ENCODE results near the gene RASA3. TPM values are rescaled to one million over a fixed set of nuclear protein-coding genes. Genes with fewer than 3 reads are reported as not detected.

RASA3 gene
- polyA plus RNA-seq, 1 experiment: 31.4 TPM

DNA sequence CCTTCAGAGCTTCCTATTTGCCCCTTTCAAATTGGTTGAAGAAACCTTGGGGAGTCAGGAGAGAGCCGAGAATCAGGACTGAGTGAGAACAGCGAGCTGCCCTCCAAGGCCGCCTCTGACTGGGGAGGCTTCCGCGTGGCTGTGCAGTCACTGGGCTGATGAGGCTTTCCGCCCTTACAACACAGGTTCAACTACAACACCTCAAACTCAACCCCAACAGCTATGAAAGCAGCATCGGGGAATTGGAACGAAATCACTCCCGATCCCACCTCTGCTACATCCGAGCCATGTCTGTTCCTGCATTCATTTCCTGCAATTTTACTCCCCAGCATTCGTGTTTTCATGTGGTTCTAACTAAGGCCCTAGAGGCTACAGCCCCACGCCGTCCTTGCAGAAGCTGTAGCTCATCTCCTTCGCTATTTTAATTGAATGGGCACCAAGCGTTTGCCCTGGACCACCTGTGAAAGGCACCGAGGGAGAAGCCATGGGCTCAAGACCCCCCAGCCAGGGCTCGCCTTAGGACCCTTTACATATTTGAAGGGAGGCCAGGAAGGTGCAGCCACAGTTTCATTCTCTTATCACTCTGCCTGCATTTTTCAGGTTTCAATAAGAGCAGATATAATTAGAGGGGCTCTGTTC, 12.3 kb upstream of the RASA3 start:
- H3K36me3 ChIP-seq (ENCODE audit: control insufficient read depth, insufficient read depth, low read length): no peaks in the 10 kb centered on the region
- DNase-seq (ENCODE audit: low read depth): no peak
- no peak overlapping the region for H3K4me3 ChIP-seq (ENCODE audit: low read depth, low read length)
- TF ChIP-seq, protein P1, sequence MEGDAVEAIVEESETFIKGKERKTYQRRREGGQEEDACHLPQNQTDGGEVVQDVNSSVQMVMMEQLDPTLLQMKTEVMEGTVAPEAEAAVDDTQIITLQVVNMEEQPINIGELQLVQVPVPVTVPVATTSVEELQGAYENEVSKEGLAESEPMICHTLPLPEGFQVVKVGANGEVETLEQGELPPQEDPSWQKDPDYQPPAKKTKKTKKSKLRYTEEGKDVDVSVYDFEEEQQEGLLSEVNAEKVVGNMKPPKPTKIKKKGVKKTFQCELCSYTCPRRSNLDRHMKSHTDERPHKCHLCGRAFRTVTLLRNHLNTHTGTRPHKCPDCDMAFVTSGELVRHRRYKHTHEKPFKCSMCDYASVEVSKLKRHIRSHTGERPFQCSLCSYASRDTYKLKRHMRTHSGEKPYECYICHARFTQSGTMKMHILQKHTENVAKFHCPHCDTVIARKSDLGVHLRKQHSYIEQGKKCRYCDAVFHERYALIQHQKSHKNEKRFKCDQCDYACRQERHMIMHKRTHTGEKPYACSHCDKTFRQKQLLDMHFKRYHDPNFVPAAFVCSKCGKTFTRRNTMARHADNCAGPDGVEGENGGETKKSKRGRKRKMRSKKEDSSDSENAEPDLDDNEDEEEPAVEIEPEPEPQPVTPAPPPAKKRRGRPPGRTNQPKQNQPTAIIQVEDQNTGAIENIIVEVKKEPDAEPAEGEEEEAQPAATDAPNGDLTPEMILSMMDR (IDR thresholded peaks at IDR 0.05; ENCODE audit: insufficient read depth, low read depth, low read length): no peak
- no peaks in the 10 kb centered on the region; the same call in 1 of the 2 replicates for H3K27me3 ChIP-seq (ENCODE audit: control insufficient read depth, insufficient read depth, low read length)
- ChIA-PET POLR2A (no interaction called here), CTCF (interaction anchor here (0.7 kb wide), 1 partner anchor 38 kb away, joined by 3 read pairs; no protein-coding TSS in a partner anchor)

DNA sequence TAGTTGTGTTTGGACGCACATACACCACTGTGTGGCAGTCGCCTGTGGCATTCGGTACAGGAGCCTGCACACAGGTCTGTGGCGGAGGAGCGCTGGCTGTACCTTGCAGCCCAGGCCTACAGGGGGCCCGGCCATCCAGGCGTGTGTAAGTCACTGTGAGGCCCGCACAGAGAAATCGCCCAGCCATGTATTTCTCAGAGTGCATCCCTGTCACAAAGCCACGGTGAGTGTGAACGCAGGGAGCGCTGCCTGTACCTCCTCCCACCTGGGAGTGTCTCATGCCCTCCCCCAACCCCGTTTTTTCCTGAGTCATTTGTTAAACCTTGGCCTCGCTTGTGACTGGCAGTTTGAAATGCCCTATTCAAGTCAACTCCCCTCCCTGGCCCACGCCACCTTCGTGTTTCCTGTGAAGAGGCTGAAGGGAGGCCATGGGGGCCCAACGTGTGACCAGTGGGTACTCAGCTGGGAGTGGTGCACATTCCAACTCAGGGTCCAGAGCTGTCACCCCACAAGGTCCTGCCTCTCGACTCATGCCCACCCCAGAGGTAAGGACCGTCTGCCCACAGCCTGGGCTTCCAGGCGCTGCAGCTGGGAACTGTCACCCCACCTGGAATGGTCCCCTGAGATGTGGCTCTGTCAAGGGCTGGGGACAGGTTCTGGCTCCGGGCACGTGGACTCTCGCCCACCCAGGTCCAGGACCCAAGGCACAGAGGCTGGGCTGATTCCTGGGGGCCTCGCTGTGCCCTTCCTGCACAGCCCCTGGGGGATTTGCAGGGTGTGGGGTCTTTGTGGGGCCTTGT, 11.6 kb upstream of the RASA3 start:
- H3K36me3 ChIP-seq (ENCODE audit: control insufficient read depth, insufficient read depth, low read length): no peaks in the 10 kb centered on the region
- H3K4me3 ChIP-seq (ENCODE audit: low read depth, low read length): no peak overlapping the region
- TF ChIP-seq, protein P1 (IDR thresholded peaks at IDR 0.05; ENCODE audit: insufficient read depth, low read depth, low read length): no peak
- ChIA-PET CTCF (no interaction called here), POLR2A (no interaction called here)
- H3K27me3 ChIP-seq (ENCODE audit: control insufficient read depth, insufficient read depth, low read length): no peaks in the 10 kb centered on the region; the same call in 1 of the 2 replicates
- DNase-seq (ENCODE audit: low read depth): no peak

DNA sequence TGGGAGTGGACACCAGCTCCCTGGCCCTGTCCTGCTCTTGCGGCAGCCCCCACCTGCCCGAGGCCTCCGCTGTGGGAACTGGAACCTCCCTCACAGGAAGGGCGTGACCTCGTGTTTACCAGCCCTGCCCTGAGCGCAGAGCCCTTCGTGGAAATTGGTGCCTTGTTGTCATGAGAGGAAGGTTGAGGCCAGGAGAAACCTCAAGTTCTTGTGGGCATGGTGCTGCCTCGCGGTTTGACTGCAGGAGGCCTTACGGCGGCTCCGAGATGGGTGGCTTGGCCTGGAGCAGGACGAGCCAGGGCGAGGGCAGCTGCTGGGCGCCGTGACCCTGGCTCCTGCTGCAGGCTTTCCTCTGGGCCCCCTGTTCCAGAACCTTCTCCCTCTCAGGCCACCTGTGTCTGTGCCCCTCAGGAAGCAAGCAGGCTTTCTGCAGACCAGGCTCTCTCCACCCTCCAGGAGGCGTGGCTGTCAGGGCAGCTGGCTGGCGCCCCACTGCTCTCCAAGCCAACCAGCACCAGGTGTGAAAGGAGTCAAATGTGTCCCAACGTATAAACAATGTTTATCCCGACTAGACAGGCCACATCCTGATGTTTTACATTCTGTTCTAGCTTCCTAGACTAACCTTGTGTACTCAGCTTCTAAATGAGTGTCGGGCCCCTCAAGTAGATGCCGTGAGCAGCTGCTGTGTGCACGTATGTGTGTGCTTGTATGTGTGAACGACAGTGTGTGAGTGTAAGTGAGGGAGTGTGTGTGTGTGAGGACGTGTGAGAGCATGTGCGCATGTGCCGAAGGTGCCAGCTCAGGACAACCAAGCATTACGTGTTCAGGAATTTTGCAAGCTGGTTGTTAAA, 10.4 kb upstream of the RASA3 start:
- Histone ChIP-seq H3K27me3 (ENCODE audit: control insufficient read depth, insufficient read depth, low read length) (no peaks in the 10 kb centered on the region; the same call in 1 of the 2 replicates), H3K36me3 (ENCODE audit: control insufficient read depth, insufficient read depth, low read length) (no peaks in the 10 kb centered on the region), H3K4me3 (ENCODE audit: low read depth, low read length) (no peak overlapping the region)
- TF ChIP-seq, protein P1 (IDR thresholded peaks at IDR 0.05; ENCODE audit: insufficient read depth, low read depth, low read length): no peak
- no peak for DNase-seq (ENCODE audit: low read depth)
- ChIA-PET POLR2A (no interaction called here), CTCF (no interaction called here)

DNA sequence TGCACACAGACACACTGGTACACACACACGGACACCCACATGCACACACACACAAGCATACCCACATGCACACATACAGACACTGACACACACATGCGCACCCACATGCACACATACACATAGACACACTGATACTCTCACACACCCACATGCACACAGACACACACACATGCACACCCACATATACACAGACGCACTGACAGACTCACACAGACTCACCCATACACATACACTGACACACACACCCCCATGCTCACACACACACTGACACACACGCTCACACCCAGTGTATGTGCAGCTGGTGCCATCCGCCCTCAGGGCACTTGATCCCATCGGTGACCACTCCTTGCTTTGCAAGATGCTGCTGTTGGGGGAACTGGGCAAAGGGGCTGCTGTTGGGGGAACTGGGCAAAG, 9.7 kb upstream of the RASA3 start:
- no peak for DNase-seq (ENCODE audit: low read depth)
- Histone ChIP-seq H3K36me3 (ENCODE audit: control insufficient read depth, insufficient read depth, low read length) (no peaks in the 10 kb centered on the region), H3K4me3 (ENCODE audit: low read depth, low read length) (no peak overlapping the region), H3K27me3 (ENCODE audit: control insufficient read depth, insufficient read depth, low read length) (no peaks in the 10 kb centered on the region; the same call in 1 of the 2 replicates)
- POLR2A ChIA-PET: no interaction called here
- CTCF ChIA-PET: no interaction called here
- TF ChIP-seq, protein P1 (IDR thresholded peaks at IDR 0.05; ENCODE audit: insufficient read depth, low read depth, low read length): no peak

All from BJ (cell line).